CD4-positive, alpha-beta T cell treated with Interleukin-4 for 1 hour (primary cell): Measurements from ENCODE around the gene ZNF697.
"Not testable (repeated sequence)": the region's sequence is repeated elsewhere in the genome, so short reads cannot be mapped to it uniquely, and the experiment has no call there.

Source experiments
- DNase-seq, 2 donors: peaks; one replicate each; pipeline ENCODE4 v3.0.0-alpha.2; 2020 to 2022

ZNF697 gene

GRCh38 chr1:119647734-119648619, at the start of gene ZNF697:
TSS of gene ZNF697 (minus strand) at chr1:119648266. CDS start at chr1:119626100, 22,166 bp downstream.
- peak; percentile 16 to 74 for DNase-seq

DNA sequence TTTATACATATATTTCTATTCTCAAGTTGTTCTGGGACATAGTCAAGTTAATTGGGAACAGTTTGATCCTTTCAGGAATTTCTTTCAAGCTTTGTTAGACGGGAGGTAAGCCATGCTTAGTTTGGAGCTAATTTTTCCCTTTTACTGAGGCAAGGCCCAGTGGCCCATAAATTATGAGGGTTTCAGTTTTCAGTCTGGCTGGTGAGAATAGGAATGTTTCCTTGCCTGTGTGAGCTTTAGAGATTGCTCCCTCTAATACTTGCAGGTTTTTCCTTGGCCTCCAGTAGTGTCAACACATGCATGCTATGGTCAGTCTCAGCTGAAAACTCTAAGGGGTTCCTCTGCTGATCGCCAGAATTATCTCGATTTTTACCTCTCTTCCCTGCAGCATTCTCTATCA, 49.5 kb upstream of the ZNF697 start:
- DNase-seq: no peak

DNA sequence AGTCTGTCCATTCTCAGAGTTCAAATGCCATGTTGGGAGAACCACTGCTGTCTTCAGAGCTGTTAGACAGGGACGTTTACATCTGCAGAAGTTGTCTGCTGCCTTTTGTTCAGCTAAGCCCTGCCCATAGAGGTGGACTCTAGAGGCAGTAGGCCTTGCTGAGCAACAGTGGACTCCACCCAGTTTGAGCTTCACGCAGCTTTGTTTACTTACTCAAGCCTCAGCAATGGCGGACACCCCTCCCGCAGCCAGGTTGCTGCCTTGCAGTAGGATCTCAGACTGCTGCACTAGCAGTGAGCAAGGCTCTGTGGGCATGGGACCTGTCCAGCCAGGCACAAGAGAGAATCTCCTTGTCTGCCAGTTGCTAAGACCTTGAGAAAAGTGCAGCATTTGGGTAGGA, 48.8 kb upstream of the ZNF697 start:
- not testable (repeated sequence) for DNase-seq

DNA sequence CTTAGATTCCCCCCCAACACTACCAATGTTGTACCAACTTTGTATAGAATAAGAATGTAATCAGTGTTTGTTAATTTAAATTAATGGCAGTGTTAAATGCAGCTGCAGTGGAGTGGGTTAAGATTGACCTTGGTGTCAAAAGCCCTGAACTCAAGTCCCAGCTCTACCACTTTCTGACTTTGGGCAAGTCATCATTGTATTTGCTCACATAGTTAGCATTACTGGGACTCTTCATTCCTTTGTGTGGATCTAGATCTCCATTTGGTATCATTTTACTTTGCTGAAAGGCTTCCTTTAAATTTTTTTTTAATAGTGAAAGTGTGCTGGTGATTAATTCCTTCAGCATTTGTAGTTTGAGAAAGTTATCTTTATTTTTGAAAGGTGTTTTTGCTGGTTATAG, 41.4 kb upstream of the ZNF697 start:
- no peak for DNase-seq

DNA sequence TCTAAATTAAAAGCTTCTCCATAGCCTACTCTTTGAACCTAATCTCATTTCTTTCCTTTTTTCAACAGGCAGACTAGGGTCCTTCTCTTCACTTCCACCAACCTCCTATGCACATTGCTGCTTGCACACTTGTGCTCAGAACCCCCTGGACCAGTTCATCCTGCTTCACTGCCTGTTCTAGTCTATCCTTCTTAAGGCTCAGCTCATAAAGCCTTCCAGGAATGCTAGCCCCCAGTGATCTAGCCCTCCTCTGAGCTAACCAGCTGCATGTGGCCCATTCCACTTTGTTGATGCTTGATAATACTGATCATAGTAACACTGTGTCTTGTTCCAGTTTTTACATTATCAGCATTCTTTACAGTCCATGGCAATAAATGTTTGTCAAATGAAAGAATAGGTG, 40.7 kb upstream of the ZNF697 start:
- no peak for DNase-seq

DNA sequence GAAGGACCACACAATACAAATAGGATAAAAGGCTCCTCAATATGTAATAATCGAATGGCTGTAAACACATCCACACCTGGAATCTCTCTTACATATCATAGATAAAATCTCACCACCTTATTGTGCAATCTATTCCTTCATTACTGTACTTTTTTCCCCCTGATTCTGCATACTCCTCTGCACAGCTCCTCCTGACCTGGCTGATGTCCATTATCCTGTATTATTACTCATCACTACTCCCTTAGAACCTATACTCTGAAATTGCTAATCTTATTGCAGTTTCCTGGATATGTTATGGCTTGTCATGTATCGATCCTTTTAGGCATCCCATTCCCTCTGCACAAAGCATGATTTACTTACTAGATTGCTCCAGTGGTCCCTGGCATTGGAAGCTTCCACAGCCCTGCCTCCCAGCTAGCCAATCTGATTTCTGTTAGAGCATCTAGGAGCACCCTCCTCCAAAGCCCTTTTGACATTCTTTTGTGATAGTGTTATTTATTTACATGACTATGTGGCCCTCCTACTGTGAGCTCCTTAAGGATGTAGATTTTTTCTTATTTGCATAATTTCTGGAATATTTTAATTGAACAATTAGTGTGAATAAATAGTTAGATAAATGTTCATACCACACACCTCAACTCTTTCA, 39.5 kb upstream of the ZNF697 start:
- no peak for DNase-seq

DNA sequence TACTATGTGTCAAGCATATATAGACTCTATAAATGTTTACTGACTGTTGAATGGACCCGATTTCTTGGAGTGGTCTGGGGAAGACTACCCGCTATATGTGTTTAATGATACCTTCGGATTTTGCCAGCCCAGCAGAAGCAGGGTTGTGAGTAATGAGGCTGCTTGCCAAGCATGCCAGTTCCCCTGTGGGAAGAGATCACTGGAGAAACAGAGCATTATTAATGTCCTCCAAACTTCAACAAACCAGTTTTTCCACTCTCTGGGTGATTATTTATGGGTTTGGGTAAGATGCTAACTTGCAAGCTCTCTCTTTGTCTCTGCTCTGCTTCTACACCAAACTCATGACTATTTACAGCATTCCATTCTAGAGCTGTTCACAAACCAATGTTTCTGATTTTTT, 38.6 kb upstream of the ZNF697 start:
- DNase-seq: no peak

GRCh38 chr1:119683893-119684292, 35.8 kb upstream of the ZNF697 start:
- no peak for DNase-seq

GRCh38 chr1:119682141-119682540, 34.1 kb upstream of the ZNF697 start:
- DNase-seq: no peak

- DNase-seq: no peak
Observed at GRCh38 chr1:119681560-119681959, 33.5 kb upstream of the ZNF697 start.

DNA sequence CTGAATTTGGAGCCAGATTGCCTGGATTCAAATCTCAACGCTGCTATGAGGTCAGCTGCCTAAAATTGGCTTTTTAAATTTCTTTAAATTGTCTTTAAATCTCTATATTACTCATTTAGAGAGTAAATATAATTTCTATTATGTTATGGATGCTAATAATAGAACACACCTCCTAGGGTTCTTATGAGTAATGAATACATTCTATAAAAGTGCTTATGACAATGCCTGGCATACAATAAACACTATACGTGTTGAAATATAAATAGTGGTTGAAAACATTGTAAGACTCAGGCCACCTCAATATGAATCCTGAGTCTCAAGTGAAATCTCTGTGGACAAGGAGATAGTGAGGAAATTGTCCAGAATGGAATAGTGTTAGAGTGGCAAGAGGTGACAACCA, 32.7 kb upstream of the ZNF697 start:
- DNase-seq: no peak

DNA sequence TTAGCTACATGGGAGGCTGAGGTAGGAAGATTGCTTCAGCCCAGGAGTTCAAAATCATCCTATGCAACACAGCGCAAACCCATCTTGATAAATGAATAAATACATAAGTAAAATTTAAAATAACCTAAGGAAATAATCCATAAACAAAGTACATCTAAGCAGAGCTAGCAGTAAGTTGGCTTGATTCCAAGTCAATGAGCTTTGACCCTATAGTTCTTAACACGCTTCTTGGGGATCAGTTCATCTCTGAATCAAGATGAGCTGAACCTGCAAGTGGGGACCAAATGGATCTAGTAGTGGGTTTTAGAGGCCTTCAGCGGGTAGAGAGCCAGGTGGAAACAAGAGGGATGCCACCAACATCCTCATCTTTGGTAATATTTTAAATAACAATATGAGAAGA, 32.1 kb upstream of the ZNF697 start:
- DNase-seq: no peak

- no peak for DNase-seq
Observed at GRCh38 chr1:119679223-119679622, 31.2 kb upstream of the ZNF697 start.

- DNase-seq: no peak
Observed at GRCh38 chr1:119676571-119677206, 28.6 kb upstream of the ZNF697 start.

DNA sequence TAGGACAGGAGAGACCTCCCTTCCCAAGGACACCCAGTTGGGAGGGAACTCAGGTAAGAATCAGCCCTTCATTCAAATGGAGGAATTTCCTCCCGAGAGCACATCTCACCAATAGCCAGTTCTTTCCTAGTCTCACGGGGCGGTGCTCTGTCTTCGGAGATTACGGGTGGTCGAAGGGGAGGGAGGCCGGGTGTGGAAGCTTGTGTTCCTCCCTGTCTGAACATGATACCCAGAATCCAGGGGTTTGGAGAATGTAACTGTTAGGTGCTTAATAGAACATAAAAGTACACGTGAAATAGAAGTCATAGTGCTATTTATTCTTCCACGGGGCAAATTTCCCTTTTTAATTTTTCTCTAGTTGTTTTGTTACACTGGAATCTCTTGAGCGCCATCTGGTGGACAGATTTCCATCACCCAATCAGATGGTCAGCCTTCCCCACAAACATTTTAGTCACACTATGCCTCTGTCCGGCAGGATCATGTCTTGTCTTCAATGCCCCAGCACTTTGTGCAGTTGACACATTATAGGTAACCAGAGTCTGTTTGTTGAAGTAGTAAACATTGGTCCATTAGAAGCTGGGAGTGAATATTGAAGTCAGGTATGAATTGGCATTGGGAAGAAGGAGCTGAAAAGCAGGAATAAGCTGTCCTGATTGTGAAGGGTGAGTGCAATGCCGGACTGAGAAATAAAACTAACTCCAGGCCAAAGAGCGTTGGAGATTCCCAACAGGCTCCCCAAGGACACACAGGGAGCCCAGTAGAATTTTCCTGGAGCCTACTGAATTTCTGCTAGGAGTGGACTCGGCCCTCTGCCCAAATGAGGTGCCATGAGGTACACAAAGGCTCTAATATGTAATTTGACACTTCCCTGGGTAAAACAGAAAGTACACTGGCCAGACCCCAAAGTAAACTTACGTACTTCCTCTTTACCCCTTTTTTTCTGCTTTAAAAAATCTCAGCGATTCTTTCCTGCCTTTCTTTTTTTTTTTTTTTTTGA, 27.6 kb upstream of the ZNF697 start:
- DNase-seq: peak; percentile 60 to 66

DNA sequence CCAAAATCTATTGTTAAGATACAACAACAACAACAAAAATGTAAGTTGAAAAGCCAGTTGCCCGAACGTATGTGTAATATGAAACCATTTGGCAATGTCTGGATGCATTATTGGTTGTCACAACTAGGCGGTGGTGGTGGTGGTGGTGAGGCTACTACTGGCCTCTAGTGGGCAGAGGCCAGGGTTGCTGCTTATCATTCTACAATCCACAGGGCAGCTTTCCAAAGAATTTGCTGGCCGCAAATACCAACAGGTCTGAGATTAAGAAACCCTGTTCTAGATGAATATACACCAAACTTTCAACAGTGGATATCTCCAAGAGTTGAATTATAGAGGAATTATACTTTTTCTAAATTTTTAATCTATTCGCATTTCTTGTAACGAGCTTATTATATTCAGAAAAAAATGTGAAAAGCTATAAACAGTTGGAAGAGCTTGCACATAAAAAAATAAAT, 26.8 kb upstream of the ZNF697 start:
- DNase-seq: peak; percentile 20 to 47

DNA sequence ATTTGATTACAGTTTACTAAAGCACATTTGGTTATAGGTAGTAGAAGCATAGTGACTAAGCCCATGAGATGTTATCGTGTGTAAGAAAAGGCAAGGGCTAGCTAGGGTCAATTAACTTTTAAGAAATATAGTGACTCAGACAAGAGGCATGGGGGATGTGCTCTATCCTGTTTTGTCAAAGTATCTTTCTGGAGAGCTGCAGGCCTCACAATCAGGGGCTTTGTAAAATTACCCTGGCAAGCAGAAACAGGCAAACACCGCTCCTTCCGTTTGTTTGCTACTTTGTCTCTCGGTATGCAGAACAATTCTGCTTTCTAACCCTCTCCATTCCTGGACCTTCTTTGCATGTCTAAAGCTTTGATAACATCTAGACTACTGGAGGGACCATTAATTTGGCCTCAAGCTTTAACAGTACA, 26.1 kb upstream of the ZNF697 start:
- no peak for DNase-seq

DNA sequence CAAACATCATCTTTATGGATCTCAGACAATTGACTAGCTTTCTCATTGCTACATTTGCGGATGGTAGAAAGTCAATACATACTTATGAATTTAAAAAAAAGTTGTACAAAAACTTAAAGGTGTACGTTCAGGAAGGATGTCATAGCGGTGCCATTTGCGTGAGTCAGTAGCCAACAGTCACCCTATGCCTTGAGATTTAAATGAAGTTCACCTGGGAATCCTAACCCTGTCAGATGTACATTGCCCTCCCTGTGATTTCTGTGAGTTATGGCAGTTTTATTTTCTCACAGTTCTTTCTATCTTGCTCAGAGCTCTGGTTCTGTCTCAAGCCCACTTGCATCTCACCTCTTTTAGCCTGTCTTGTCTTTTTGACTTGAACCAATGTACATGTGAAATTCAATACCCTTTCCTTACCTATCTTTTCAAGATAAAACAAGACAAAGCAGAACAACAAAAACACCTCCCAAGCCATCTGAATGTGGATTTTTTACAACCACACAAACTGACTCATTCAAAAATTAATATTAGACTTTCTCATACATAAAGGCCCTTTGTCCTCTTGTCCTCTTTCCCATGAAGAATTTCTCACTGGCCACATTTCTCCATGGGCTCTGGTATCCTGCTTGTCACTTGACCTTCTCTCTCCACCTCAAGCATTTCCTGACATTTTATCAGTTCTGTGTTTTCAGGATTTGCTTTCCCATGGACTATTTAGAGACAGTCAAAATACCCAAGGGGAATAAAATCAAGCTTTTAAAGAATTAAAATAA, 25.3 kb upstream of the ZNF697 start:
- DNase-seq: no peak

GRCh38 chr1:119670898-119671297, 22.8 kb upstream of the ZNF697 start:
- no peak for DNase-seq

- no peak for DNase-seq
Observed at GRCh38 chr1:119667173-119667572, 19.1 kb upstream of the ZNF697 start.

DNA sequence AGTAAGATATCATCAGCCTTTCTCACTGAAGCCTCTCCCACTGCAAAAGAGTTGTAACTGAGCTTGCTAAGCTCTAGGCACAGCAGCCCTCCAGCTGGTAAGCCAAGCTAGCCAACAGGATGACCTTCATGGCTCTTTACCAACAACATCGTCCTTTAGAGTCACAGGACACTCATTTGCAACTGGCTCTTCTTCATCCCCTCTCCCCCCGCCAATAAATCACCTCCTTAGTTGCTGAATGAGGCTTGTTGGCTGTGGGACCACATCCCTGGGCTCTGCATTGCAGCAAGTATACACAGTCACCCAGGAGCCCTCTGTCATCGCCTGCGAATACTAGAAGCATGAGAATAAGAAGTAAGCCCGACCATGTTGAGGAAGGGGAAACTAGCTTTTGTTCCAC, 16.0 kb upstream of the ZNF697 start:
- no peak for DNase-seq

DNA sequence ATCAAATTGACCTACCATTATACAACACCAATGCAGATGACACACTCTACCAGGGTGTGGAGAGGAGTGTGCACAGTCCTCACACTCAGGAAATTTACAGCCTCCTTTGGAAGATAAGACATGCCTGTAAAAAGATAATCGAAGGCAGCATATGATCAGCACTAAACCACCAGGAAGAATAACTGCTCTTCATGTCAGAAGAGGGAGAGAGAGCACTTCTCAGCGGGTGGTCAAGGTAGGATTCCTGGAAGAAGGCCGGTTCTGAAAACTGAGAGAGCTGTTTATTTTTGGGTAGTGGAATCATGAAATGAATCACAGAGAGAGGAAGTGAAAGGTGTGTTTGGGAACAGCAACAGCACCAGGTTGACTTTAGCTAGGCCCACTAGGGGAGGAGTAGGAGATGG, 14.0 kb upstream of the ZNF697 start:
- no peak for DNase-seq
